Suprapubic skin (tissue), 4 donors: Measurements from ENCODE around the gene TRIO.

ENCODE experiments used
- POLR2A ChIP-seq, 2 donors: fragments of 450-650 bp; IDR thresholded peaks; one replicate each; pipeline ENCODE4 v1.6.1; 2017; ENCODE audit warnings: antibody characterized with exemption in 2 of 2, mild to moderate bottlenecking in 2 of 2, moderate library complexity in 2 of 2
- POLR2AphosphoS5 ChIP-seq, 3 donors: sonication (generic); formaldehyde crosslinking; IDR thresholded peaks; one replicate each; pipeline ENCODE4 v1.6.1; 2017; ENCODE audit warnings: antibody characterized with exemption in 3 of 3
- TF ChIP-seq, protein P1 (sequence below), 2 donors: fragments of 200-600 bp in 1 of 2; fragments of 450-650 bp in 1 of 2; sonication (generic) in 1 of 2; IDR thresholded peaks; one replicate each; pipeline ENCODE4 v1.5.1; 2016 to 2019; ENCODE audit warnings: antibody characterized with exemption in 2 of 2, mild to moderate bottlenecking in 1 of 2, moderate library complexity in 1 of 2

GRCh38 chr5:14309199-14309598 is 166.1 kb downstream of the TRIO start:
- TF ChIP-seq, protein P1, sequence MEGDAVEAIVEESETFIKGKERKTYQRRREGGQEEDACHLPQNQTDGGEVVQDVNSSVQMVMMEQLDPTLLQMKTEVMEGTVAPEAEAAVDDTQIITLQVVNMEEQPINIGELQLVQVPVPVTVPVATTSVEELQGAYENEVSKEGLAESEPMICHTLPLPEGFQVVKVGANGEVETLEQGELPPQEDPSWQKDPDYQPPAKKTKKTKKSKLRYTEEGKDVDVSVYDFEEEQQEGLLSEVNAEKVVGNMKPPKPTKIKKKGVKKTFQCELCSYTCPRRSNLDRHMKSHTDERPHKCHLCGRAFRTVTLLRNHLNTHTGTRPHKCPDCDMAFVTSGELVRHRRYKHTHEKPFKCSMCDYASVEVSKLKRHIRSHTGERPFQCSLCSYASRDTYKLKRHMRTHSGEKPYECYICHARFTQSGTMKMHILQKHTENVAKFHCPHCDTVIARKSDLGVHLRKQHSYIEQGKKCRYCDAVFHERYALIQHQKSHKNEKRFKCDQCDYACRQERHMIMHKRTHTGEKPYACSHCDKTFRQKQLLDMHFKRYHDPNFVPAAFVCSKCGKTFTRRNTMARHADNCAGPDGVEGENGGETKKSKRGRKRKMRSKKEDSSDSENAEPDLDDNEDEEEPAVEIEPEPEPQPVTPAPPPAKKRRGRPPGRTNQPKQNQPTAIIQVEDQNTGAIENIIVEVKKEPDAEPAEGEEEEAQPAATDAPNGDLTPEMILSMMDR (IDR thresholded peaks at IDR 0.05), result no peak
- TF ChIP-seq POLR2AphosphoS5 (IDR thresholded peaks at IDR 0.05) (no peak), POLR2A (IDR thresholded peaks at IDR 0.05) (no peak)
